Astrocyte of the cerebellum (primary cell): Measurements from ENCODE around the gene ZNF662.

ENCODE experiments used
- DNase-seq: peaks from one replicate; pipeline ENCODE4 v3.0.0-alpha.2; 2011; ENCODE audit warnings: low read depth
- H3K4me3 ChIP-seq: 2 replicates; pipeline ENCODE4 v1.5.1; 2011; ENCODE audit warnings: mild to moderate bottlenecking, low read depth, low read length, moderate library complexity
- in situ Hi-C: cut with HindIII; loops from 2 replicates; pipeline ENCODE4 v1.10.0; 2017; ENCODE audit warnings: low sequenced_read_pairs
- TF ChIP-seq, protein P1 (sequence below): IDR thresholded peaks from 2 replicates; pipeline ENCODE4 v1.5.1; 2012; ENCODE audit warnings: low read length, low read depth, moderate library complexity, mild to moderate bottlenecking; ENCODE audit errors: missing control alignments

ZNF662 gene

GRCh38 chr3:42942693-42943092, 36.8 kb downstream of the ZNF662 start:
- H3K4me3 ChIP-seq, result no peak overlapping the region
- no peak for DNase-seq
- TF ChIP-seq, protein P1, sequence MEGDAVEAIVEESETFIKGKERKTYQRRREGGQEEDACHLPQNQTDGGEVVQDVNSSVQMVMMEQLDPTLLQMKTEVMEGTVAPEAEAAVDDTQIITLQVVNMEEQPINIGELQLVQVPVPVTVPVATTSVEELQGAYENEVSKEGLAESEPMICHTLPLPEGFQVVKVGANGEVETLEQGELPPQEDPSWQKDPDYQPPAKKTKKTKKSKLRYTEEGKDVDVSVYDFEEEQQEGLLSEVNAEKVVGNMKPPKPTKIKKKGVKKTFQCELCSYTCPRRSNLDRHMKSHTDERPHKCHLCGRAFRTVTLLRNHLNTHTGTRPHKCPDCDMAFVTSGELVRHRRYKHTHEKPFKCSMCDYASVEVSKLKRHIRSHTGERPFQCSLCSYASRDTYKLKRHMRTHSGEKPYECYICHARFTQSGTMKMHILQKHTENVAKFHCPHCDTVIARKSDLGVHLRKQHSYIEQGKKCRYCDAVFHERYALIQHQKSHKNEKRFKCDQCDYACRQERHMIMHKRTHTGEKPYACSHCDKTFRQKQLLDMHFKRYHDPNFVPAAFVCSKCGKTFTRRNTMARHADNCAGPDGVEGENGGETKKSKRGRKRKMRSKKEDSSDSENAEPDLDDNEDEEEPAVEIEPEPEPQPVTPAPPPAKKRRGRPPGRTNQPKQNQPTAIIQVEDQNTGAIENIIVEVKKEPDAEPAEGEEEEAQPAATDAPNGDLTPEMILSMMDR, result no peak
- in situ Hi-C loops, result no loop called here

GRCh38 chr3:42946050-42946449, 40.1 kb downstream of the ZNF662 start:
- H3K4me3 ChIP-seq, result no peak overlapping the region
- no peak for DNase-seq
- in situ Hi-C loops, result no loop called here
- TF ChIP-seq, protein P1, result no peak

DNA sequence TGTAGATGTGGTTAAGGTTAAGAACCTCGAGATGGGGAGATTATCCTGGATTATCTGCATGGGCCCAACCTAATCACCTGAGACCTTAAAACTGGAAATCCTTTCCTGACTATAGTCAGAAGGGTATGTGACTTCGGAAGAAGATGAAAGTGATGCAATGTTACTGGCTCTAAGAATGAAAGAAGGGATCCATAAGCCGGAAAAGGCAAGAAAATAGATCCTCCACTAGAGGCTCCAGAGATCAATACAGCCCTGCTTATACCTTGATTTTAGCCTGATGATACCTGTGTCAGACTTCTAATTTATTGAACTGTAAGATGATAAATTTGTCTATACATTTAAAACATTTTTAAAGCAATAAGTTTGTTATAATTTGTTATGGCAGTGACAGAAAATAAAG, 51.6 kb downstream of the ZNF662 start:
- in situ Hi-C loops, result no loop called here
- TF ChIP-seq, protein P1, result peak; percentile 18
- no peak for DNase-seq
- H3K4me3 ChIP-seq, result no peak overlapping the region

GRCh38 chr3:42960282-42960681, 54.3 kb downstream of the ZNF662 start:
- in situ Hi-C loops, result loop anchor here (10.0 kb wide), 1 partner anchor 165 kb away; no protein-coding TSS in a partner anchor
- DNase-seq, result no peak
- TF ChIP-seq, protein P1, result no peak
- H3K4me3 ChIP-seq, result no peak overlapping the region

DNA sequence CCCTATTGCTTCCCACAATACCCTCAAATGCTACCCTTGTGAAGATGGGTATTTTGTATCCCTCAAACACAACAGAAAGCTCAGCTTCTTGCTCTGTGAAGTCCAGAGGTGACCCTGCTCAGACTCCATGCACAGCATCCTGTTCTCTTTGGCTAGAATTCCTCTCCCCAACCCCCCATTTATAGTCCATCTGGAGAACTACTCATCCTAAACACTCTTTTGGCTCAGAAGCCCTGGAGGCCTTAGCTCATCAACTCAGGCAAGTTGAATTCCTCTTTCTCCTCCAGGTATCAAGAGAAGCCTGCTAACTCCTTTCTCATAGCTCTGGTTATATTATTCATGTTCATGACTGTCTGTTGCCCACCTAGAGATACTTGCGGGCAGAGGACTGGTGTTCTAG, 54.8 kb downstream of the ZNF662 start:
- TF ChIP-seq, protein P1, result no peak
- H3K4me3 ChIP-seq, result no peak overlapping the region
- in situ Hi-C loops, result loop anchor here (10.0 kb wide), 1 partner anchor 164 kb away; no protein-coding TSS in a partner anchor

GRCh38 chr3:42961633-42962032, 55.7 kb downstream of the ZNF662 start:
- TF ChIP-seq, protein P1, result peak; percentile 57
- DNase-seq, result peak; percentile 37
- H3K4me3 ChIP-seq, result no peak overlapping the region
- in situ Hi-C loops, result loop anchor here (10.0 kb wide), 1 partner anchor 163 kb away; no protein-coding TSS in a partner anchor

More for the DNA sequence above, 54.8 kb downstream of the ZNF662 start:
- DNase-seq, result no peak

DNA sequence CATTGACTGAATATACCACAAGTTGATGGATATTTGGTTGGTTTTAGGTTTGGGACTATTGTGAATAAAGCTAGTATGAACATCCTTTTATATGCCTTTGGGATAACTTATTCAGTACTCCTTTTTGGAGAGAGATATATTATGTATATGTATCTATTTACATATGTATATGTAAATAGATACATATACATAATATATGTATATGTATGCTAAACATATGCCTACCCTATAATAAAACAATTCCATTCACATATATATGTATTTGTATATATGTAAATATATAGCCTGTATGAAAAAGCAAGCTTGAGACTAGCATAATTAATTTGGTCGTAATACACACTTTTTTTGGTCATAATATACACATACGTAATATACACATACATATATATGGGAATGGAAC, 57.3 kb downstream of the ZNF662 start:
- no peak for DNase-seq
- TF ChIP-seq, protein P1, result no peak
- in situ Hi-C loops, result loop anchor here (10.0 kb wide), 1 partner anchor 162 kb away; no protein-coding TSS in a partner anchor
- H3K4me3 ChIP-seq, result no peak overlapping the region
